Epithelial cell of esophagus (primary cell): Measurements from ENCODE around the gene TPBG.

Experiments
- DNase-seq: peaks from one replicate; pipeline ENCODE4 v3.0.0; 2010; ENCODE audit warnings: low read depth
- H3K4me3 ChIP-seq: 2 replicates; pipeline ENCODE4 v1.5.1; 2011; ENCODE audit warnings: mild to moderate bottlenecking, low read length, control low read depth
- CTCF ChIP-seq: IDR thresholded peaks from 2 replicates; pipeline ENCODE4 v1.5.1; 2011; ENCODE audit warnings: low read depth, mild to moderate bottlenecking, low read length, control low read depth, inconsistent platforms; ENCODE audit not compliant: insufficient read depth; ENCODE audit errors: missing control alignments

The TPBG gene

GRCh38 chr6:82337688-82338257, 25.8 kb upstream of the TPBG start:
- DNase-seq = peak; percentile 91
- TF ChIP-seq CTCF = peak; percentile 54
- no peak overlapping the region for H3K4me3 ChIP-seq

GRCh38 chr6:82348130-82348529, 15.5 kb upstream of the TPBG start:
- H3K4me3 ChIP-seq = no peak overlapping the region
- DNase-seq = no peak
- no peak for TF ChIP-seq CTCF

GRCh38 chr6:82353848-82354247, 9.8 kb upstream of the TPBG start:
- TF ChIP-seq CTCF = no peak
- no peak overlapping the region for H3K4me3 ChIP-seq
- DNase-seq = peak; percentile 13

- no peak overlapping the region for H3K4me3 ChIP-seq
- TF ChIP-seq CTCF = no peak
- no peak for DNase-seq
Measured at GRCh38 chr6:82360552-82360951, 3.1 kb upstream of the TPBG start.

- no peak for DNase-seq
- no peak for TF ChIP-seq CTCF
- H3K4me3 ChIP-seq = no peak overlapping the region
Measured at GRCh38 chr6:82361631-82362030, 2.0 kb upstream of the TPBG start.

GRCh38 chr6:82362144-82362543, 1.5 kb upstream of the TPBG start:
- no peak for TF ChIP-seq CTCF
- H3K4me3 ChIP-seq = no peak overlapping the region

GRCh38 chr6:82362878-82363427, 664 bp upstream of the TPBG start:
- H3K4me3 ChIP-seq = peak overlapping the region; percentile 76
- peak; percentile 55 for DNase-seq
- no peak for TF ChIP-seq CTCF

More at GRCh38 chr6:82362144-82362543, 1.5 kb upstream of the TPBG start:
- DNase-seq = no peak
